ENCODE data around the gene MAG.

Gene MAG

DNA sequence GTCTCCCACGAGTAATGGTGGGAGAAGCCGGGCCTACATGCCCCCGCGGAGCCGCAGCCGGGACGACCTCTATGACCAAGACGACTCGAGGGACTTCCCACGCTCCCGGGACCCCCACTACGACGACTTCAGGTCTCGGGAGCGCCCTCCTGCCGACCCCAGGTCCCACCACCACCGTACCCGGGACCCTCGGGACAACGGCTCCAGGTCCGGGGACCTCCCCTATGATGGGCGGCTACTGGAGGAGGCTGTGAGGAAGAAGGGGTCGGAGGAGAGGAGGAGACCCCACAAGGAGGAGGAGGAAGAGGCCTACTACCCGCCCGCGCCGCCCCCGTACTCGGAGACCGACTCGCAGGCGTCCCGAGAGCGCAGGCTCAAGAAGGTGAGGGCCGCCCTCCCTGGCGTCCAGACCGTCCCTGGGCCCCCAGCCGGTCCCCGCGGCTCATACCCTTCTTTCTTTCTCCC lies 24.6 kb upstream of the MAG start:
- no peaks in the 10 kb centered on the region for H3K27me3 ChIP-seq
- H3K4me3 ChIP-seq: peak overlapping the region; percentile 74 to 89
- H3K4me1 ChIP-seq: peaks cover 0 to 42% (median 20%) of the 10 kb centered on the region in 4 donors
- DNase-seq: peak in 1 of 2 donors; percentile 80
- peak overlapping the region; percentile 93 to 98 for H3K27ac ChIP-seq
- H3K9me3 ChIP-seq: no peaks in the 10 kb centered on the region
- H3K36me3 ChIP-seq: peaks cover 18 to 26% (median 22%) of the 10 kb centered on the region in 3 donors
- TF ChIP-seq, protein P1, sequence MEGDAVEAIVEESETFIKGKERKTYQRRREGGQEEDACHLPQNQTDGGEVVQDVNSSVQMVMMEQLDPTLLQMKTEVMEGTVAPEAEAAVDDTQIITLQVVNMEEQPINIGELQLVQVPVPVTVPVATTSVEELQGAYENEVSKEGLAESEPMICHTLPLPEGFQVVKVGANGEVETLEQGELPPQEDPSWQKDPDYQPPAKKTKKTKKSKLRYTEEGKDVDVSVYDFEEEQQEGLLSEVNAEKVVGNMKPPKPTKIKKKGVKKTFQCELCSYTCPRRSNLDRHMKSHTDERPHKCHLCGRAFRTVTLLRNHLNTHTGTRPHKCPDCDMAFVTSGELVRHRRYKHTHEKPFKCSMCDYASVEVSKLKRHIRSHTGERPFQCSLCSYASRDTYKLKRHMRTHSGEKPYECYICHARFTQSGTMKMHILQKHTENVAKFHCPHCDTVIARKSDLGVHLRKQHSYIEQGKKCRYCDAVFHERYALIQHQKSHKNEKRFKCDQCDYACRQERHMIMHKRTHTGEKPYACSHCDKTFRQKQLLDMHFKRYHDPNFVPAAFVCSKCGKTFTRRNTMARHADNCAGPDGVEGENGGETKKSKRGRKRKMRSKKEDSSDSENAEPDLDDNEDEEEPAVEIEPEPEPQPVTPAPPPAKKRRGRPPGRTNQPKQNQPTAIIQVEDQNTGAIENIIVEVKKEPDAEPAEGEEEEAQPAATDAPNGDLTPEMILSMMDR (IDR thresholded peaks at IDR 0.05): no peak
- intact Hi-C loops (cut with DNase I; ENCODE audit: low total_unique reads): loop anchor here (5.0 kb wide), 1 partner anchor 130 kb away; the partner anchor contains the start of genes FXYD1 and LGI4

DNA sequence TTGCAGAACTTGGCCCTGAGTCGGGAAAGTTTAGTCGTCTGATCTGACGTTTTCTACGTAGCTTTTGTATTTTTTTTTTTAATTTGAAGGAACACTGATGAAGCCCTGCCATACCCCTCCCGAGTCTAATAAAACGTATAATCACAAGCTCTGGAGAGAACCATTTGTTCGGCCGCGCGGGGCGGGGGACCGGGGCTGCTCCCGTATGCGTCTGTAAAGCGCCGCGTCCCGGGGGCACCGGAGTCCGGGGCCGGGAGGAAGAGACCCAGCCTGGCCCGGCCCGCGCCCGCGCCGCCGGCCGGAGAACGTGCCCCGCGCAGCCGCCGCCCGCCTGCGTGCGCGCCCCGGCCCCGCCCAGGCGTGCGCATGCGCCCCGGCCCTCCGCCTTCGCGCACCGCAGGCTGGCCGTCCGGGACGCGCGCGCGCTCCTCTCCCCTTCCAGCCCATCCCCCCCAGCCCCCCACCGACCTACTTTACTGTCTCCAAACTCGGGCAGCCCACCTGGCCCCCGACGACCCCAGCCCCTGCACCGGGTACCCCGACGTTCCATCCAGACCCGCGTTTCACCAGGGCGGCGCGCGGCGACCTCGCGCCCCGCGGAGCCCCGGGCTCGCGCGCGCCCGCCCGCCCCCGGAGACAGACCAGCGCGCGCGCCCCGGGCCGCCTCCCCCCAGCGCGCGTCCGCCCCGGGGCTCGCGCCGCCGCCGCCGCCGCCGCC lies 24.0 kb upstream of the MAG start:
- H3K27me3 ChIP-seq: no peaks in the 10 kb centered on the region
- intact Hi-C loops (cut with DNase I; ENCODE audit: low total_unique reads): loop anchor here (5.0 kb wide), 1 partner anchor 131 kb away; the partner anchor contains the start of genes FXYD1 and LGI4
- TF ChIP-seq, protein P1 (IDR thresholded peaks at IDR 0.05): peak in 1 of 2 experiments; percentile 12
- DNase-seq: peak; percentile 60 to 85
- H3K36me3 ChIP-seq: peaks cover 18 to 32% (median 28%) of the 10 kb centered on the region in 3 donors
- H3K27ac ChIP-seq: peak overlapping the region; percentile 93 to 98
- H3K4me3 ChIP-seq: peak overlapping the region; percentile 74 to 89
- H3K9me3 ChIP-seq: no peaks in the 10 kb centered on the region
- H3K4me1 ChIP-seq: peaks cover 0 to 40% (median 20%) of the 10 kb centered on the region in 4 donors

DNA sequence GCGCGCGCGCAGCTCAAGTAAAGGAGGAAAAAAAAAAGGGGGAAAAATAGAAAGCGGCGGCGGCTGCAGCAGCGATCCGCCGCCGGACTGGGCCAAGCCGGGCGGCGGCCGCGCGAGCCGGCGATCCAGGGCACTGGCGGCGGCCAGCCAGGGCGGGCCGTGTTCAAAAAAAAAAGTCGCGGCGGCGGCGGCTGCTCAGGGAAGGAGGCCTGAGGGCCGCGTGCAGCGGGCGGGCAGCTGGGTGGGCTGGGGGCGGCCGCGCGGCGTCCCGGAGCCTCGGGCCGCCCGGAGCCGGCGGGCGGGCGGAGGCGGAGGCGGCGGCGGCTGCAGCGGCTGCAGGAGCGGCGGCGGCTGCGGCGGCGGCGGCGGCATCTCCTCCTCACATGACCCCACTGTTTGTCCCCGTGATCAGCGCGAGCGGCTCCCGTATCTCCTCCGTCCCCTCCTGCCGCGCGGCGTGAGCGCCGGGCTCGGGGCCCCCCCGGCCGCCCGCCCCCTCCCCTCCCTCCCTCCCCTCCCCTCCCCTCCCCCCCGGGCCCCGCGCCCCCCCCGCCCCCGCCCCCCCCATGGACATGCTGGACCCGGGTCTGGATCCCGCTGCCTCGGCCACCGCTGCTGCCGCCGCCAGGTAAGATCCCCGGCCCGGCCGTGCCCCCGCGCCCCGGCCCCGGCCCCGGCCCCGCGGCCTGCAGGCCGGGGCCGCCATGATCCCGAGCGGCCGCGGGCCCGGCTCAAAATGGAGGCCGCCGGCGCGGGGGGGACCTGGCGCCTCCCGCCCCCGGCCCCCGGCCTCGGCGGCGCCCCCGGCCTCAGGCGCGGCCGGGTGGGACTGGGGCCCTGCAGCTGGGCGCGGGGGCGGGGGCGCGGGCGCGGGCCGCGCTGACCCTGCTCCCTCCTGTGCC lies 23.2 kb upstream of the MAG start, which contains the start of gene USF2:
Gene USF2 (plus strand): TSS at position 427 of the 902 bp plus-strand sequence. CDS start 140 bp downstream, at position 567.
- Histone ChIP-seq H3K4me3 (peak within 1 kb of the TSS; percentile 74 to 89), H3K36me3 (peaks cover 20 to 40% (median 36%) of the 10 kb centered on the region in 3 donors), H3K27ac (peak within 1 kb of the TSS; percentile 93 to 98), H3K27me3 (no peaks in the 10 kb centered on the region), H3K9me3 (no peaks in the 10 kb centered on the region), H3K4me1 (peaks cover 0 to 40% (median 20%) of the 10 kb centered on the region in 4 donors)
- TF ChIP-seq, protein P1 (IDR thresholded peaks at IDR 0.05): no peak
- peak; percentile 69 to 84 for DNase-seq
- intact Hi-C loops (cut with DNase I; ENCODE audit: low total_unique reads): loop anchor here (5.0 kb wide), 1 partner anchor 131 kb away; the partner anchor contains the start of genes FXYD1 and LGI4

DNA sequence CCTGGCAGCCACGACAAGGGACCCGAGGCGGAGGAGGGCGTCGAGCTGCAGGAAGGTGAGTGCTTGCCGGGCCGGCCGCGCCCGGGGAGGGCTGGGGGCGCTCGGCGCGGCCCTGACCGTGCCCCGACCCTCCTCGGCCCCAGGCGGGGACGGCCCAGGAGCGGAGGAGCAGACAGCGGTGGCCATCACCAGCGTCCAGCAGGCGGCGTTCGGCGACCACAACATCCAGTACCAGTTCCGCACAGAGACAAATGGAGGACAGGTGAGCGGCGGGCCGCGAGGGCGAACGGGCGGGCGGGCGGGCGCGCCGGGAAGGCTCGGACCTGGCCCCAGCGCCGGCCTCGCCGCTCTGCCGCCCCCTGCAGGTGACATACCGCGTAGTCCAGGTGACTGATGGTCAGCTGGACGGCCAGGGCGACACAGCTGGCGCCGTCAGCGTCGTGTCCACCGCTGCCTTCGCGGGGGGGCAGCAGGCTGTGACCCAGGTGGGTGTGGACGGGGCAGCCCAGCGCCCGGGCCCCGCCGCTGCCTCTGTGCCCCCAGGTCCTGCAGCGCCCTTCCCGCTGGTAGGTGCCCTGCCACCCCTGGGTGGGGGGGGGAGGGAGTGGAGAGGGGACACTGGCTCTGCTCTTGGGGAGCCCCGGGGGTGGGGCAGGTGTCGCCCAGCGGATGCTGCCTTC lies 22.4 kb upstream of the MAG start:
- peaks cover 28 to 48% (median 44%) of the 10 kb centered on the region in 3 donors for H3K36me3 ChIP-seq
- no peaks in the 10 kb centered on the region for H3K9me3 ChIP-seq
- H3K4me1 ChIP-seq: peaks cover 0 to 37% (median 20%) of the 10 kb centered on the region in 4 donors
- no peaks in the 10 kb centered on the region for H3K27me3 ChIP-seq
- DNase-seq: peak; percentile 85 to 92
- H3K4me3 ChIP-seq: peak overlapping the region; percentile 74 to 89
- intact Hi-C loops (cut with DNase I; ENCODE audit: low total_unique reads): loop anchor here (5.0 to 10.0 kb wide), 3 partner anchors 132 to 223 kb away; partner anchors contain the start of genes FXYD1, KRTDAP and LGI4
- TF ChIP-seq, protein P1 (IDR thresholded peaks at IDR 0.05): peak; percentile 55 to 66
- peak overlapping the region; percentile 93 to 98 for H3K27ac ChIP-seq
